H9 (cell line): Measurements from ENCODE around the gene PITPNM3. TPM values are rescaled to one million over a fixed set of nuclear protein-coding genes. Genes with fewer than 3 reads are reported as not detected.

Source experiments
- DNase-seq: peaks from one replicate; pipeline ENCODE4 v3.0.0-alpha.2; 2017
- H2AFZ ChIP-seq: one replicate; pipeline ENCODE4 v1.6.1; 2013; ENCODE audit warnings: mild to moderate bottlenecking, low read length, control low read depth, moderate library complexity
- H2AK5ac ChIP-seq: 2 replicates; pipeline ENCODE4 v1.6.1; 2013; ENCODE audit warnings: low read length, control low read depth, mixed read lengths; ENCODE audit not compliant: insufficient read length
- H2BK120ac ChIP-seq: one replicate; pipeline ENCODE4 v1.6.1; 2013; ENCODE audit warnings: low read depth, mild to moderate bottlenecking, low read length, control low read depth, inconsistent platforms; ENCODE audit not compliant: poor library complexity, severe bottlenecking
- H2BK12ac ChIP-seq: 2 replicates; pipeline ENCODE4 v1.6.1; 2013; ENCODE audit warnings: low read length, control low read depth, mixed read lengths, low read depth; ENCODE audit not compliant: insufficient read length
- H2BK15ac ChIP-seq: 2 replicates; pipeline ENCODE4 v1.6.1; 2013; ENCODE audit warnings: low read depth, low read length, control low read depth
- H2BK20ac ChIP-seq: one replicate; pipeline ENCODE4 v1.6.1; 2013; ENCODE audit warnings: low read depth, mild to moderate bottlenecking, low read length, control low read depth, inconsistent platforms; ENCODE audit not compliant: poor library complexity, severe bottlenecking
- H2BK5ac ChIP-seq: 2 replicates; pipeline ENCODE4 v1.6.1; 2013; ENCODE audit warnings: low read length, control low read depth, mixed read lengths; ENCODE audit not compliant: insufficient read length
- H3K14ac ChIP-seq: 2 replicates; pipeline ENCODE4 v1.6.1; 2013; ENCODE audit warnings: low read length, control low read depth; ENCODE audit not compliant: insufficient read depth
- H3K18ac ChIP-seq: 2 replicates; pipeline ENCODE4 v1.6.1; 2013; ENCODE audit warnings: low read depth, mild to moderate bottlenecking, mixed read lengths, low read length, control low read depth; ENCODE audit not compliant: insufficient read length
- H3K23ac ChIP-seq: 2 replicates; pipeline ENCODE4 v1.6.1; 2013; ENCODE audit warnings: low read length, control low read depth, mixed read lengths, low read depth; ENCODE audit not compliant: insufficient read length
- H3K23me2 ChIP-seq: 2 replicates; pipeline ENCODE4 v1.6.1; 2013; ENCODE audit warnings: low read depth, mild to moderate bottlenecking, mixed read lengths, low read length, control low read depth; ENCODE audit not compliant: insufficient read length, poor library complexity, severe bottlenecking
- H3K27ac ChIP-seq: 2 replicates; pipeline ENCODE4 v1.5.1; 2013; ENCODE audit warnings: low read length, control low read depth, mixed read lengths, low read depth; ENCODE audit not compliant: insufficient read length
- H3K27me3 ChIP-seq: 2 replicates; pipeline ENCODE4 v1.6.1; 2013; ENCODE audit warnings: low read length, control low read depth, inconsistent platforms; ENCODE audit not compliant: insufficient read depth
- H3K4ac ChIP-seq: 2 replicates; pipeline ENCODE4 v1.6.1; 2013; ENCODE audit warnings: low read depth, mild to moderate bottlenecking, control low read depth, inconsistent platforms, low read length, moderate library complexity
- H3K4me1 ChIP-seq: 2 replicates; pipeline ENCODE4 v1.6.1; 2013; ENCODE audit warnings: low read length, control low read depth, inconsistent platforms; ENCODE audit not compliant: insufficient read depth
- H3K4me2 ChIP-seq: 2 replicates; pipeline ENCODE4 v1.6.1; 2013; ENCODE audit warnings: low read length, control low read depth, mixed read lengths; ENCODE audit not compliant: insufficient read length, insufficient read depth
- H3K56ac ChIP-seq: 2 replicates; pipeline ENCODE4 v1.6.1; 2013; ENCODE audit warnings: low read depth, mild to moderate bottlenecking, mixed read lengths, low read length, control low read depth; ENCODE audit not compliant: insufficient read length
- H3K79me1 ChIP-seq: 2 replicates; pipeline ENCODE4 v1.6.1; 2013; ENCODE audit warnings: low read depth, mild to moderate bottlenecking, moderate library complexity, low read length, control low read depth, inconsistent platforms; ENCODE audit not compliant: insufficient read depth, poor library complexity, severe bottlenecking
- H3K79me2 ChIP-seq: 2 replicates; pipeline ENCODE4 v1.6.1; 2013; ENCODE audit warnings: low read length, control low read depth, inconsistent platforms; ENCODE audit not compliant: insufficient read depth
- H3K9ac ChIP-seq: 2 replicates; pipeline ENCODE4 v1.6.1; 2013; ENCODE audit warnings: low read length, control low read depth, mixed read lengths; ENCODE audit not compliant: insufficient read length; ENCODE audit errors: extremely low read depth
- H3K9me3 ChIP-seq: one replicate; pipeline ENCODE4 v1.6.1; 2013; ENCODE audit warnings: low read depth, low read length, inconsistent platforms; ENCODE audit not compliant: control insufficient read depth
- H3T11ph ChIP-seq: one replicate; pipeline ENCODE4 v1.6.1; 2013; ENCODE audit warnings: mild to moderate bottlenecking, low read length, control low read depth, inconsistent platforms
- H4K20me1 ChIP-seq: one replicate; pipeline ENCODE4 v1.6.1; 2013; ENCODE audit not compliant: control insufficient read depth, insufficient read length, insufficient read depth
- H4K5ac ChIP-seq: 2 replicates; pipeline ENCODE4 v1.6.1; 2013; ENCODE audit warnings: low read depth, mild to moderate bottlenecking, mixed read lengths, low read length, control low read depth; ENCODE audit not compliant: insufficient read length
- H4K8ac ChIP-seq: replicated peaks from 2 replicates; pipeline ENCODE4 v1.6.1; 2013; ENCODE audit warnings: low read length, control low read depth, mixed read lengths, low read depth; ENCODE audit not compliant: insufficient read length
- H4K91ac ChIP-seq: 2 replicates; pipeline ENCODE4 v1.6.1; 2013; ENCODE audit warnings: low read depth, mild to moderate bottlenecking, moderate library complexity, mixed read lengths, low read length, control low read depth; ENCODE audit not compliant: insufficient read length
- H3K27ac Mint-ChIP-seq, 3 experiments: 2 replicates in 2 of 3; 3 replicates in 1 of 3; pipeline ENCODE4 v1.8.0; 2020 to 2021; ENCODE audit warnings: mixed read lengths in 3 of 3, mild to moderate bottlenecking in 1 of 3, moderate library complexity in 1 of 3
- H3K27me3 Mint-ChIP-seq: 2 replicates; pipeline ENCODE4 v1.8.0; 2021; ENCODE audit warnings: low read depth, mild to moderate bottlenecking, moderate library complexity, mixed read lengths
- H3K36me3 Mint-ChIP-seq, 3 experiments: 2 replicates in 2 of 3; 3 replicates in 1 of 3; pipeline ENCODE4 v1.8.0; 2020 to 2021; ENCODE audit warnings: low read depth in 3 of 3, mixed read lengths in 3 of 3; ENCODE audit not compliant: insufficient read depth in 1 of 3
- H3K4me1 Mint-ChIP-seq, 2 experiments: 2 replicates each; pipeline ENCODE4 v1.8.0; 2020; ENCODE audit warnings: mixed read lengths in 2 of 2
- H3K4me3 Mint-ChIP-seq, 2 experiments: 2 replicates in 1 of 2; 3 replicates in 1 of 2; pipeline ENCODE4 v1.8.0; 2020 to 2021; ENCODE audit warnings: mild to moderate bottlenecking in 2 of 2, mixed read lengths in 2 of 2, moderate library complexity in 1 of 2
- H3K9me3 Mint-ChIP-seq, 2 experiments: 2 replicates in 1 of 2; 3 replicates in 1 of 2; pipeline ENCODE4 v1.8.0; 2020; ENCODE audit warnings: mild to moderate bottlenecking in 2 of 2, mixed read lengths in 2 of 2, moderate library complexity in 1 of 2
- CTCF ChIP-seq: fragments of 200-600 bp; sonication (generic); conservative IDR thresholded peaks from 3 replicates; pipeline ENCODE4 v1.8.0; 2021; ENCODE audit warnings: antibody characterized with exemption, mild to moderate bottlenecking
- WGBS: extraction: QIAGEN DNeasy Blood & Tissue Kit; methylation state at CpG from one replicate; pipeline ENCODE4 v1.1.7; 2013; ENCODE audit warnings: missing lambda C conversion rate, low lambda C conversion rate, mixed read lengths; ENCODE audit not compliant: insufficient read length; ENCODE audit errors: extremely low coverage; 5-methylcytosine and 5-hydroxymethylcytosine counted together
- long read RNA-seq: library from polyadenylated mRNA; unstranded; transcript quantifications from one replicate; pipeline ENCODE4 v2.0.0, GENCODE V29; 2020
- total RNA-seq: library from RNA; stranded (reverse); gene quantifications from 2 replicates; pipeline ENCODE4 v1.2.1, GENCODE V29; 2021

Gene PITPNM3
- 2.7 and 3.4 TPM in 2 replicates for total RNA-seq
- long read RNA-seq, partial matches to known transcripts = 0 of 2 reads
- long read RNA-seq, other reads (novel, unspliced or antisense) = 2 of 2 reads

- DNase-seq = no peak
- Histone ChIP-seq H2BK12ac (no peak within 1 kb of the TSS), H3K4ac (no peak within 1 kb of the TSS), H3K27ac (no peak within 1 kb of the TSS), H3T11ph (no peak within 1 kb of the TSS), H2BK15ac (no peak within 1 kb of the TSS), H4K20me1 (no peaks in the 10 kb centered on the region), H4K91ac (no peak within 1 kb of the TSS), H3K79me1 (no peaks in the 10 kb centered on the region), H3K9me3 (no peaks in the 10 kb centered on the region), H3K14ac (no peak within 1 kb of the TSS; the same call in 1 of the 2 replicates), H3K23me2 (peaks cover 8% of the 10 kb centered on the region), H3K56ac (no peak within 1 kb of the TSS), H4K8ac (no peak within 1 kb of the TSS), H3K9ac (no peak within 1 kb of the TSS), H2BK20ac (no peak within 1 kb of the TSS), H2BK5ac (no peak within 1 kb of the TSS), H3K23ac (no peak within 1 kb of the TSS), H2BK120ac (no peak within 1 kb of the TSS), H3K27me3 (peaks cover 21% of the 10 kb centered on the region), H4K5ac (no peak within 1 kb of the TSS), H3K79me2 (no peaks in the 10 kb centered on the region), H3K4me1 (no peaks in the 10 kb centered on the region), H2AFZ (no peak within 1 kb of the TSS), H3K18ac (no peak within 1 kb of the TSS), H2AK5ac (no peak within 1 kb of the TSS), H3K4me2 (peak within 1 kb of the TSS; percentile 57)
- no peaks in the 10 kb centered on the region; a peak in 1 of 7 replicates for H3K36me3 Mint-ChIP-seq
- no CpG with 5 or more reads among the region's 122 CpGs for WGBS
- H3K4me1 Mint-ChIP-seq = peaks cover 25 to 38% of the 10 kb centered on the region in 2 experiments
- no peak within 1 kb of the TSS for H3K27ac Mint-ChIP-seq
- peak within 1 kb of the TSS; percentile 70 to 84 for H3K4me3 Mint-ChIP-seq
- peaks cover 69% of the 10 kb centered on the region for H3K27me3 Mint-ChIP-seq
- H3K9me3 Mint-ChIP-seq = no peaks in the 10 kb centered on the region; a peak in 1 of 5 replicates
- no peak for TF ChIP-seq CTCF
Measured at GRCh38 chr17:6556121-6557039, at the start of gene PITPNM3. Gene PITPNM3 (minus strand): TSS chr17:6556555. CDS start chr17:6556406, 149 bp downstream.
